Keratinocyte (primary cell): ENCODE data around the gene SOCS1. TPM values are rescaled to one million over a fixed set of nuclear protein-coding genes. Genes with fewer than 3 reads are reported as not detected.
A peak's percentile ranks its signal among the peaks of the same experiment; 100 is the strongest.

ENCODE experiments used
- DNase-seq: peaks from one replicate; pipeline ENCODE4 v3.0.0-alpha.2; 2011; ENCODE audit warnings: low read depth, missing footprints, low spot score
- FAIRE-seq: peaks from 2 replicates; lab custom pipeline; 2011; peaks lifted over from hg19 to GRCh38; lab: Jason Lieb, UNC
- H2AFZ ChIP-seq: 2 replicates; pipeline ENCODE4 v1.6.0; 2012; ENCODE audit warnings: low read length, control low read depth, inconsistent platforms; ENCODE audit not compliant: control insufficient read depth
- H3K27ac ChIP-seq: 2 replicates; pipeline ENCODE4 v1.5.1; 2011; ENCODE audit warnings: low read length; ENCODE audit not compliant: control insufficient read depth, insufficient read depth
- H3K27me3 ChIP-seq: 3 replicates; pipeline ENCODE4 v1.6.0; 2011; ENCODE audit warnings: low read length; ENCODE audit not compliant: control insufficient read depth, insufficient read depth; ENCODE audit errors: extremely low read depth
- H3K36me3 ChIP-seq, 2 experiments: 2 replicates in 1 of 2; 3 replicates in 1 of 2; pipeline ENCODE4 v1.5.1; 2011; ENCODE audit warnings: low read length in 2 of 2, mild to moderate bottlenecking in 1 of 2; ENCODE audit not compliant: control insufficient read depth in 2 of 2, insufficient read depth in 2 of 2; ENCODE audit errors: extremely low read depth in 1 of 2
- H3K4me1 ChIP-seq: 3 replicates; pipeline ENCODE4 v1.5.1; 2011; ENCODE audit warnings: low read length; ENCODE audit not compliant: control insufficient read depth, insufficient read depth; ENCODE audit errors: extremely low read depth
- H3K4me2 ChIP-seq: 3 replicates; pipeline ENCODE4 v1.6.0; 2011; ENCODE audit warnings: low read depth, low read length; ENCODE audit not compliant: control insufficient read depth, insufficient read depth; ENCODE audit errors: extremely low read depth
- H3K4me3 ChIP-seq, 3 experiments: fragments of 200-600 bp in 1 of 3; sonication (generic) in 1 of 3; 2 replicates in 2 of 3; 3 replicates in 1 of 3; pipeline ENCODE4 v1.5.1; 2011 to 2016; ENCODE audit warnings: low read length in 3 of 3, mild to moderate bottlenecking in 3 of 3, control low read depth in 2 of 3, inconsistent platforms in 1 of 3, low read depth in 1 of 3, mixed read lengths in 1 of 3, mixed run types in 1 of 3, moderate library complexity in 1 of 3; ENCODE audit not compliant: control insufficient read depth in 2 of 3, insufficient read depth in 2 of 3; ENCODE audit errors: extremely low read depth in 1 of 3
- H3K79me2 ChIP-seq: 2 replicates; pipeline ENCODE4 v1.6.0; 2012; ENCODE audit warnings: low read length; ENCODE audit not compliant: control insufficient read depth, insufficient read depth
- H3K9ac ChIP-seq: 3 replicates; pipeline ENCODE4 v1.6.0; 2011; ENCODE audit warnings: low read length; ENCODE audit not compliant: control insufficient read depth, insufficient read depth; ENCODE audit errors: extremely low read depth
- H3K9me1 ChIP-seq: 3 replicates; pipeline ENCODE4 v1.6.0; 2011; ENCODE audit warnings: low read length; ENCODE audit not compliant: control insufficient read depth, insufficient read depth; ENCODE audit errors: extremely low read depth
- H3K9me3 ChIP-seq: 2 replicates; pipeline ENCODE4 v1.5.1; 2012; ENCODE audit warnings: low read depth, low read length; ENCODE audit not compliant: control insufficient read depth
- H4K20me1 ChIP-seq: 3 replicates; pipeline ENCODE4 v1.6.0; 2011; ENCODE audit warnings: low read length; ENCODE audit not compliant: control insufficient read depth, insufficient read depth; ENCODE audit errors: extremely low read depth
- CTCF ChIP-seq, 3 experiments: IDR thresholded peaks in 1 of 3; conservative IDR thresholded peaks in 1 of 3; optimal IDR thresholded peaks in 1 of 3; 2 replicates in 2 of 3; 3 replicates in 1 of 3; pipeline versions ENCODE3 to v1.5.1; 2011; ENCODE audit warnings: low read length in 3 of 3, mild to moderate bottlenecking in 3 of 3, moderate library complexity in 2 of 3, control low read depth in 1 of 3, inconsistent platforms in 1 of 3; ENCODE audit not compliant: insufficient read depth in 2 of 3; ENCODE audit errors: extremely low read depth in 1 of 3
- EZH2 ChIP-seq: IDR thresholded peaks from one replicate; pipeline ENCODE4 v1.6.1; 2012; ENCODE audit warnings: inconsistent platforms, mild to moderate bottlenecking, low read length, moderate library complexity
- dilution Hi-C: fragments of 300-500 bp; cut with MboI; formaldehyde crosslinking; loops from one replicate; pipeline ENCODE4 v1.7.0; 2020; ENCODE audit warnings: low sequenced_read_pairs; ENCODE audit not compliant: extremely low pct_ligation_motif_present
- polyA plus RNA-seq, 5 experiments: library from polyadenylated mRNA; depleted of rRNA in 3 of 5; stranded (reverse) in 3 of 5; stranded (forward) in 1 of 5; unstranded in 1 of 5; fragments of >200 nt; gene quantifications; 1 replicate in 1 of 5; 2 replicates in 3 of 5; 3 replicates in 1 of 5; pipeline versions ENCODE4 v1.2.1 to v1.2.3, GENCODE V29; 2011 to 2012; ENCODE audit warnings: missing spikeins in 2 of 5, low read depth in 1 of 5, low replicate concordance in 1 of 5

Gene SOCS1
- polyA plus RNA-seq, 1 donor (not counting 4 experiments of a cell fraction or from before 2014, with no cell fraction given), result 0.98 TPM

GRCh38 chr16:11205754-11206581 lies 50.0 kb downstream of the SOCS1 start:
- DNase-seq (no peak), FAIRE-seq (no peak)
- H3K36me3 ChIP-seq, result no peaks in the 10 kb centered on the region
- no peak overlapping the region for H2AFZ ChIP-seq
- H3K9me3 ChIP-seq, result peaks cover 5% of the 10 kb centered on the region
- H3K9me1 ChIP-seq, result no peaks in the 10 kb centered on the region
- no peaks in the 10 kb centered on the region for H4K20me1 ChIP-seq
- H3K4me3 ChIP-seq, result no peak overlapping the region
- H3K9ac ChIP-seq, result no peak overlapping the region
- peak overlapping the region; percentile 39 for H3K27ac ChIP-seq
- H3K4me1 ChIP-seq, result peaks cover 46% of the 10 kb centered on the region
- no peak overlapping the region for H3K4me2 ChIP-seq
- dilution Hi-C loops, result loop anchor here (10.0 kb wide), 1 partner anchor 149 kb away; no protein-coding TSS in a partner anchor
- TF ChIP-seq EZH2, result no peak
- no peak for TF ChIP-seq CTCF (optimal IDR thresholded peaks at IDR 0.05 in 1 of 3, IDR thresholded peaks at IDR 0.05 in 1 of 3, conservative IDR thresholded peaks at IDR 0.05 in 1 of 3; ENCODE audit: extremely low read depth in 1 of 3, insufficient read depth in 2 of 3, low read length in 3 of 3)
- no peaks in the 10 kb centered on the region for H3K27me3 ChIP-seq
- H3K79me2 ChIP-seq, result no peaks in the 10 kb centered on the region

GRCh38 chr16:11205065-11205699 lies 50.8 kb downstream of the SOCS1 start:
- Histone ChIP-seq H3K9ac (no peak overlapping the region), H3K9me3 (peaks cover 5% of the 10 kb centered on the region), H3K27ac (no peak overlapping the region), H3K36me3 (no peaks in the 10 kb centered on the region), H3K79me2 (no peaks in the 10 kb centered on the region), H2AFZ (no peak overlapping the region), H4K20me1 (no peaks in the 10 kb centered on the region), H3K27me3 (no peaks in the 10 kb centered on the region), H3K9me1 (no peaks in the 10 kb centered on the region), H3K4me1 (peaks cover 53% of the 10 kb centered on the region), H3K4me2 (no peak overlapping the region), H3K4me3 (no peak overlapping the region)
- no peak for FAIRE-seq
- TF ChIP-seq EZH2 (no peak), CTCF (optimal IDR thresholded peaks at IDR 0.05 in 1 of 3, IDR thresholded peaks at IDR 0.05 in 1 of 3, conservative IDR thresholded peaks at IDR 0.05 in 1 of 3; ENCODE audit: extremely low read depth in 1 of 3, insufficient read depth in 2 of 3, low read length in 3 of 3) (no peak)
- dilution Hi-C loops, result loop anchor here (10.0 kb wide), 1 partner anchor 150 kb away; no protein-coding TSS in a partner anchor
- no peak for DNase-seq
